MM.1S (cell line): ENCODE data around the gene FAM25C.
"Not testable (repeated sequence)": the region's sequence is repeated elsewhere in the genome, so short reads cannot be mapped to it uniquely, and the experiment has no call there.

ENCODE experiments used
- CTCF ChIP-seq: fragments of 300-600 bp; sonication (generic); IDR thresholded peaks from 2 replicates; pipeline ENCODE4 v1.5.1; 2016; ENCODE audit warnings: antibody characterized with exemption, low read length, mixed read lengths
- EZH2 ChIP-seq: fragments of 300-600 bp; sonication (generic); optimal IDR thresholded peaks from 2 replicates; pipeline ENCODE3; 2017; ENCODE audit warnings: low read depth, mild to moderate bottlenecking, antibody characterized with exemption, low read length, mixed read lengths

- TF ChIP-seq CTCF, EZH2: not testable (repeated sequence)
Observed at GRCh38 chr10:47947424-47947823, 52.2 kb downstream of the FAM25C start.
